Esophagus muscularis mucosa (tissue), 4 donors: Measurements from ENCODE around the gene TUFT1. TPM values are rescaled to one million over a fixed set of nuclear protein-coding genes. Genes with fewer than 3 reads are reported as not detected.
"Not testable (repeated sequence)": the region's sequence is repeated elsewhere in the genome, so short reads cannot be mapped to it uniquely, and the experiment has no call there.

Source experiments
- DNase-seq: peaks from one replicate; pipeline ENCODE4 v3.0.0-alpha.2; 2017; ENCODE audit errors: extremely low spot score
- H3K27ac ChIP-seq, 4 donors: fragments of 200-600 bp; sonication (generic); replicated peaks in 1 of 4; 1 replicate in 3 of 4; 2 replicates in 1 of 4; pipeline ENCODE4 v1.5.1; 2016 to 2019; ENCODE audit warnings: mild to moderate bottlenecking in 1 of 4
- H3K27me3 ChIP-seq, 4 donors: fragments of 200-600 bp; sonication (generic); one replicate each; pipeline versions ENCODE4 v1.5.1 to v1.6.0; 2016 to 2019
- H3K36me3 ChIP-seq, 4 donors: fragments of 200-600 bp; sonication (generic); one replicate each; pipeline ENCODE4 v1.5.1; 2016 to 2019
- H3K4me1 ChIP-seq, 4 donors: fragments of 200-600 bp; sonication (generic); one replicate each; pipeline ENCODE4 v1.5.1; 2016 to 2019
- H3K4me3 ChIP-seq, 4 donors: fragments of 200-600 bp; sonication (generic); 1 replicate in 2 of 4; 2 replicates in 2 of 4; pipeline ENCODE4 v1.5.1; 2016 to 2019; ENCODE audit warnings: mild to moderate bottlenecking in 4 of 4, moderate library complexity in 1 of 4
- H3K9me3 ChIP-seq, 4 donors: fragments of 200-600 bp; sonication (generic); 1 replicate in 3 of 4; 2 replicates in 1 of 4; pipeline ENCODE4 v1.5.1; 2016 to 2019
- EP300 ChIP-seq: sonication (generic); formaldehyde crosslinking; IDR thresholded peaks from one replicate; pipeline ENCODE4 v1.6.1; 2017; ENCODE audit warnings: antibody characterized with exemption
- POLR2A ChIP-seq: fragments of 450-650 bp; IDR thresholded peaks from one replicate; pipeline ENCODE4 v1.6.1; 2017; ENCODE audit warnings: antibody characterized with exemption, moderate library complexity, mild to moderate bottlenecking, low read depth
- POLR2AphosphoS5 ChIP-seq, 2 donors: sonication (generic); formaldehyde crosslinking; IDR thresholded peaks; one replicate each; pipeline ENCODE4 v1.6.1; 2017; ENCODE audit warnings: antibody characterized with exemption in 2 of 2
- WGBS: methylation state at CpG from one replicate; pipeline ENCODE4 v1.1.5; 2018; 5-methylcytosine and 5-hydroxymethylcytosine counted together
- intact Hi-C: fragments of 100-400 bp; cut with DNase I; formaldehyde crosslinking; loops from one replicate; pipeline ENCODE4 v1.15.1; 2023
- total RNA-seq, 4 donors: library from RNA; depleted of rRNA; stranded (reverse); fragments of >200 nt; gene quantifications; one replicate each; pipeline versions ENCODE4 v1.1.0 to v1.2.1, GENCODE V29; 2016
- TF ChIP-seq, protein P1 (sequence below), 3 experiments: fragments of 200-600 bp in 2 of 3; fragments of 450-650 bp in 1 of 3; sonication (generic) in 2 of 3; IDR thresholded peaks; one replicate each; pipeline ENCODE4 v1.5.1; 2017 to 2019; ENCODE audit warnings: antibody characterized with exemption in 3 of 3, mild to moderate bottlenecking in 2 of 3, moderate library complexity in 1 of 3

TUFT1 gene
- total RNA-seq, 4 donors from 2014 or later = 10.4 to 24.2 (median 15.9) TPM

DNA sequence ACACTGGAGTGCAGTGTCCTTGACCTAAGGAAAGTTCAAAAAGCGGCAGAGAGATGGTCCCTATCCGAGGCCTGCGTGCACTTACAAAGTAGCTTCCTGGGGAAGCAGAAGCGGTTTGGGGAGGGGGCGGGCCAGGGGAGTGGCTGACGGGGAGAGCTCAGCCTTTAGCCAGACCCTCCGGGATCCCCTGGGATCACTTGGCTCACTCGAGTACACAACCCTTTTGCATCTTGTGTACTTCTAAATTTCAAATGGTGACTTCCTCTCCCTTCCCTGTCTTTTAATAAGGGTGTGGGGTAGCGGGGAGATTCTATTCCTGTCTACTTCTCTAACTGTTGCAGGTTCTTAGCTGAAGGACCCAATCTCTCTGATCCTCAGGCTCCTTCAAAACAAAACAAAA lies 53.6 kb downstream of the TUFT1 start:
- no peak overlapping the region for H3K27ac ChIP-seq
- peak overlapping the region in 2 of 4 donors; percentile 18 to 27 for H3K4me3 ChIP-seq
- H3K9me3 ChIP-seq = no peaks in the 10 kb centered on the region
- TF ChIP-seq POLR2A (no peak), POLR2AphosphoS5 (IDR thresholded peaks at IDR 0.05) (no peak), EP300 (no peak)
- TF ChIP-seq, protein P1, sequence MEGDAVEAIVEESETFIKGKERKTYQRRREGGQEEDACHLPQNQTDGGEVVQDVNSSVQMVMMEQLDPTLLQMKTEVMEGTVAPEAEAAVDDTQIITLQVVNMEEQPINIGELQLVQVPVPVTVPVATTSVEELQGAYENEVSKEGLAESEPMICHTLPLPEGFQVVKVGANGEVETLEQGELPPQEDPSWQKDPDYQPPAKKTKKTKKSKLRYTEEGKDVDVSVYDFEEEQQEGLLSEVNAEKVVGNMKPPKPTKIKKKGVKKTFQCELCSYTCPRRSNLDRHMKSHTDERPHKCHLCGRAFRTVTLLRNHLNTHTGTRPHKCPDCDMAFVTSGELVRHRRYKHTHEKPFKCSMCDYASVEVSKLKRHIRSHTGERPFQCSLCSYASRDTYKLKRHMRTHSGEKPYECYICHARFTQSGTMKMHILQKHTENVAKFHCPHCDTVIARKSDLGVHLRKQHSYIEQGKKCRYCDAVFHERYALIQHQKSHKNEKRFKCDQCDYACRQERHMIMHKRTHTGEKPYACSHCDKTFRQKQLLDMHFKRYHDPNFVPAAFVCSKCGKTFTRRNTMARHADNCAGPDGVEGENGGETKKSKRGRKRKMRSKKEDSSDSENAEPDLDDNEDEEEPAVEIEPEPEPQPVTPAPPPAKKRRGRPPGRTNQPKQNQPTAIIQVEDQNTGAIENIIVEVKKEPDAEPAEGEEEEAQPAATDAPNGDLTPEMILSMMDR (IDR thresholded peaks at IDR 0.05) = no peak
- no peak for DNase-seq
- WGBS = 33% methylated on average over 9 of the region's 9 CpGs
- intact Hi-C loops = loop anchor here (2.0 to 10.0 kb wide), 2 partner anchors 91 to 141 kb away; no protein-coding TSS in a partner anchor
- peaks cover 0 to 12% (median 8%) of the 10 kb centered on the region in 4 donors for H3K4me1 ChIP-seq
- H3K36me3 ChIP-seq = no peaks in the 10 kb centered on the region
- H3K27me3 ChIP-seq = no peaks in the 10 kb centered on the region

DNA sequence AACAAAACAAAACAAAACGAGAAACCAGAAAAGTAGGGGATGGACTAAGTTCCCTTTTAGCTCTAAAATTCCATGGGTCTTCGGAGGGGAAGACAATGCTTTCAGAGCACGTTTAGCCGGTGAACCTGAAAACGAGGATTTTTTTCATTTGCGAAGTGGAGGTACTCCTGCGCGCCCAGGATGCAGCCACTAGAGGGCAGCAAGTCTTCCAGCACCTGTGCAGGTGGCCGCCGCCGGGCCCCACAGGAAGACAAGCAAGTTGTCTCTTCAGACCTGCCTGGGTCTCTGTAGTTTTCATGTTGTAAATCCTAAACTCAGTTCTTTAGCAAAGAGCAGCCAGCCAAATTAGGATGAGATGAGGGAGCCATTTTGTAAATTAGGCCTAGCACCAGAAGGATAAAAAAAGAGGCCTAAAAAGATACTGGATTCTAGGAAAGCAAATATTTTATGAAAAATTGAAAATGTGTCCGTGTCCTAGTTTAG lies 54.1 kb downstream of the TUFT1 start:
- 9% methylated on average over 12 of the region's 12 CpGs for WGBS
- H3K27me3 ChIP-seq = no peaks in the 10 kb centered on the region
- H3K27ac ChIP-seq = no peak overlapping the region
- intact Hi-C loops = loop anchor here (2.0 to 10.0 kb wide), 2 partner anchors 91 to 141 kb away; no protein-coding TSS in a partner anchor
- no peaks in the 10 kb centered on the region for H3K36me3 ChIP-seq
- H3K9me3 ChIP-seq = no peaks in the 10 kb centered on the region
- peak overlapping the region in 2 of 4 donors; percentile 18 to 27 for H3K4me3 ChIP-seq
- TF ChIP-seq, protein P1 (IDR thresholded peaks at IDR 0.05) = peak; percentile 88 to 95 (median 89)
- no peak for TF ChIP-seq POLR2AphosphoS5 (IDR thresholded peaks at IDR 0.05)
- H3K4me1 ChIP-seq = peaks cover 0 to 12% (median 8%) of the 10 kb centered on the region in 4 donors
- no peak for DNase-seq

DNA sequence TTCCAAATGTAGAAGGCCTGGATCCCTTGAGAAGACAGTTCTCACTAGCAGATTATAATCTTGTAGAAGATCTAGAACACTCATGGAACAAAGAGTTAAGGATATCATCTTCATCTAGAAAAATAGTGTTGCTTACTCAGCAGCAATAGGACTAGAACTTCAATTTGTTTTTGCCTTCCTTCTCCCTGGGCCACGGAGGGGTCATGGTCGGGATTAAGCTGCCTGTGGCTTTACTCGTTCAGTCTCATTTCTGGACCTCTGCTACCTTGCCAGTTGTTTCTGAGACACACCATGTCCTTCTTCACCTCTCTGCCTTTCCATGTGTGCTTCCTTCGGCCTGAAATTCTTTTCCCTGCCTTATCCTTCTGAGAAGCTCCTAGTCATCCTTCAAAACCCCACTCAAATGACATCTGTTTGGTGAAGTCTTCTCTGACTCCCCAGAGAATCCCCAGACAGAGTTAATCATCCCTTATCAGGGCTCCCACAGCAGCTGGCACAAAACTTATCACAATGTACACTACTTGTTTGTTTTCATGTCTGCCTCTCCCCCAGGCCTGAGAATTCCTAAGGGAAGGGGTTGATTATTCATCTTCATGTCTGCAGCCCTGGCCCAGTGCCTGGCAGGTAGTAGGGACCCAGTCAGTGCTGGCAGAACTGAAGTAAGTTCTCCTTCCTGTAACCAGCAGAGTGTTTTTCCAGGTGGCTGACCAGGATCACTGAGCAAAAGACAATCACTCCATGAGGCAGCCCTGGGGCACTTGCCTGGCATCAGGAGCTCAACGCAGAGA lies 56.3 kb downstream of the TUFT1 start:
- intact Hi-C loops = loop anchor here (10.0 kb wide), 1 partner anchor 88 kb away; no protein-coding TSS in a partner anchor
- WGBS = 90% methylated on average over 5 of the region's 5 CpGs
- H3K27me3 ChIP-seq = no peaks in the 10 kb centered on the region
- H3K4me1 ChIP-seq = peaks cover 0 to 12% (median 8%) of the 10 kb centered on the region in 4 donors
- TF ChIP-seq EP300 (no peak), POLR2A (no peak), POLR2AphosphoS5 (IDR thresholded peaks at IDR 0.05) (no peak)
- TF ChIP-seq, protein P1 (IDR thresholded peaks at IDR 0.05) = no peak
- H3K4me3 ChIP-seq = no peak overlapping the region
- H3K9me3 ChIP-seq = no peaks in the 10 kb centered on the region
- H3K27ac ChIP-seq = no peak overlapping the region
- no peak for DNase-seq
- H3K36me3 ChIP-seq = no peaks in the 10 kb centered on the region

DNA sequence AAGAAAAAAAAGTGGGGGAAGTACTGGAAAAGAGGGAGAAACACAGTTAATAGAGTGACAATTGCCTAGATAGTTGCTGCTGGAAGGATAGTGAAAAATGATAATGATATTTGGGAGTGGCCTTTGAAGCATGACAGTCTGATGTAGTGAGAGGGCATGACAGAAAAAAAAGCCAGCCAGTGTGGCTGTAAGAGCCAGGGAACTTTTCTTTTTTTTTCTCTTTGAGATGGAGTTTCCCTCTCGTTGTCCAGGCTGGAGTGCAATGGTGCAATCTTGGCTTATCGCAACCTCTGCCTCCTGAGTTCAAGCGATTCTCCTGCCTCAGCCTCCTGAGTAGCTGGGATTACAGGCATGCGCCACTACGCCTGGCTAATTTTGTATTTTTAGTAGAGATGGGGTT lies 62.4 kb downstream of the TUFT1 start:
- H3K36me3 ChIP-seq, DNase-seq: not testable (repeated sequence)

DNA sequence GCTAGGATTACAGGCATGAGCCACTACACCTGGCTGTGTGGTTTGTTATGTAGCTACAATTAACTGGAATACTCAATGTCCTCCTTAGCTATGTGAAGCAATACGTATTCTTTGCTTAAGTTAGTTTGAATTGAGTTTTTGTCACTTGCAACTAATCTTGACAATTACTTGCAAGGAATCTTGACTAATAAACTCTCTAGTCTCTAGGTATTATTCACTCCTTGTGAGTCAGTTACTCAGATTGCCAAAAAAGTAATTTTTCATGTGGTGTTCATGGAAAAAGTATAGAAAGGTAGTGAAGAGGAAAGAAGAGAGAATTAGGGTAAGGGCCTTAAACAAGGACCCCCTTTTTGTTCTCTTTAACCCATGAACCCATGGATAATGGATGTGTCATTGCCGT lies 64.2 kb downstream of the TUFT1 start:
- Histone ChIP-seq H3K27ac (no peak overlapping the region), H3K9me3 (no peaks in the 10 kb centered on the region), H3K27me3 (no peaks in the 10 kb centered on the region), H3K4me3 (no peak overlapping the region), H3K36me3 (no peaks in the 10 kb centered on the region), H3K4me1 (peaks cover 0 to 17% (median 9%) of the 10 kb centered on the region in 4 donors)
- WGBS = 66% methylated on average over 2 of the region's 2 CpGs
- TF ChIP-seq EP300 (no peak), POLR2AphosphoS5 (IDR thresholded peaks at IDR 0.05) (no peak), POLR2A (no peak)
- TF ChIP-seq, protein P1 (IDR thresholded peaks at IDR 0.05) = no peak
- no peak for DNase-seq
- intact Hi-C loops = no loop called here

More for the DNA sequence above, 62.4 kb downstream of the TUFT1 start:
- H3K27me3 ChIP-seq, H3K9me3 ChIP-seq, H3K27ac ChIP-seq, H3K4me3 ChIP-seq, intact Hi-C loops, H3K4me1 ChIP-seq: not testable (repeated sequence)
- 81% methylated on average over 5 of the region's 5 CpGs for WGBS
